T-helper 2 cell (primary cell): ENCODE measurements around the gene MVB12B.
"Not testable (repeated sequence)": the region's sequence is repeated elsewhere in the genome, so short reads cannot be mapped to it uniquely, and the experiment has no call there.

Source experiments
- DNase-seq, 5 experiments: peaks; one replicate each; pipeline versions ENCODE4 v3.0.0 to v3.0.0-alpha.2; 2012 to 2022
- total RNA-seq, 2 donors: gene quantifications; one replicate each; lab custom pipeline; 2026; lab: John Stamatoyannopoulos, UW

Gene MVB12B
- total RNA-seq, result 5.8 to 11.5 reads per million in 2 donors

- peak; percentile 26 to 68 (median 44) for DNase-seq
Observed at GRCh38 chr9:126326228-126327005, at the start of gene MVB12B. Gene MVB12B (plus strand): TSS chr9:126326829. CDS start chr9:126326930, 101 bp downstream.

- no peak for DNase-seq
Observed at GRCh38 chr9:126283799-126284465, 42.7 kb upstream of the MVB12B start.

- DNase-seq, result not testable (repeated sequence)
Observed at GRCh38 chr9:126285652-126286051, 41.0 kb upstream of the MVB12B start.

GRCh38 chr9:126287166-126287866, 39.3 kb upstream of the MVB12B start:
- DNase-seq, result no peak

- DNase-seq, result no peak
Observed at GRCh38 chr9:126290871-126291270, 35.8 kb upstream of the MVB12B start.

- no peak for DNase-seq
Observed at GRCh38 chr9:126291925-126292324, 34.7 kb upstream of the MVB12B start.

GRCh38 chr9:126292736-126293521, 33.7 kb upstream of the MVB12B start:
- DNase-seq, result no peak

GRCh38 chr9:126293522-126293889, 33.1 kb upstream of the MVB12B start:
- DNase-seq, result no peak

- DNase-seq, result no peak
Observed at GRCh38 chr9:126294331-126295081, 32.1 kb upstream of the MVB12B start.

GRCh38 chr9:126295082-126295477, 31.5 kb upstream of the MVB12B start:
- DNase-seq, result no peak

GRCh38 chr9:126295516-126295915, 31.1 kb upstream of the MVB12B start:
- no peak for DNase-seq

GRCh38 chr9:126295936-126296600, 30.6 kb upstream of the MVB12B start:
- DNase-seq, result no peak

- DNase-seq, result no peak
Observed at GRCh38 chr9:126296687-126297086, 29.9 kb upstream of the MVB12B start.

GRCh38 chr9:126297661-126298060, 29.0 kb upstream of the MVB12B start:
- DNase-seq, result no peak

- DNase-seq, result no peak
Observed at GRCh38 chr9:126298063-126298801, 28.4 kb upstream of the MVB12B start.

GRCh38 chr9:126299706-126300276, 26.8 kb upstream of the MVB12B start:
- DNase-seq, result no peak

- DNase-seq, result no peak
Observed at GRCh38 chr9:126301196-126301595, 25.4 kb upstream of the MVB12B start.

- DNase-seq, result peak in 3 of 5 experiments; percentile 18 to 79 (median 21)
Observed at GRCh38 chr9:126301985-126302603, 24.5 kb upstream of the MVB12B start.

GRCh38 chr9:126302730-126303129, 23.9 kb upstream of the MVB12B start:
- DNase-seq, result no peak

GRCh38 chr9:126303488-126303887, 23.1 kb upstream of the MVB12B start:
- peak in 1 of 5 experiments; percentile 60 for DNase-seq
